Skeletal muscle tissue (tissue), 4 donors: ENCODE results near the gene ANKRD22. TPM values are rescaled to one million over a fixed set of nuclear protein-coding genes. Genes with fewer than 3 reads are reported as not detected.
A peak's percentile ranks its signal among the peaks of the same experiment; 100 is the strongest.

Experiments used
- H3K27ac ChIP-seq: one replicate; pipeline ENCODE4 v1.7.0; 2013; ENCODE audit warnings: mild to moderate bottlenecking, low read depth, low read length, inconsistent platforms
- H3K27me3 ChIP-seq, 3 donors: one replicate each; pipeline ENCODE4 v1.7.0; 2013; ENCODE audit warnings: low read length in 3 of 3; ENCODE audit not compliant: control insufficient read depth in 3 of 3, insufficient read depth in 3 of 3
- H3K36me3 ChIP-seq, 3 donors: one replicate each; pipeline ENCODE4 v1.7.0; 2013; ENCODE audit warnings: low read length in 3 of 3; ENCODE audit not compliant: control insufficient read depth in 3 of 3, insufficient read depth in 3 of 3
- H3K4me1 ChIP-seq, 3 donors: one replicate each; pipeline ENCODE4 v1.7.0; 2013; ENCODE audit warnings: low read length in 3 of 3, mild to moderate bottlenecking in 3 of 3; ENCODE audit not compliant: control insufficient read depth in 3 of 3, insufficient read depth in 3 of 3
- H3K4me3 ChIP-seq, 3 donors: one replicate each; pipeline ENCODE4 v1.7.0; 2013; ENCODE audit warnings: low read length in 3 of 3
- H3K9ac ChIP-seq, 3 donors: one replicate each; pipeline ENCODE4 v1.7.0; 2013; ENCODE audit warnings: low read length in 3 of 3, mild to moderate bottlenecking in 3 of 3, moderate library complexity in 2 of 3, low read depth in 1 of 3
- H3K9me3 ChIP-seq, 3 donors: one replicate each; pipeline ENCODE4 v1.7.0; 2013; ENCODE audit warnings: low read length in 3 of 3; ENCODE audit not compliant: control insufficient read depth in 3 of 3
- total RNA-seq: library from RNA; depleted of rRNA; stranded (reverse); fragments of >200 nt; gene quantifications from one replicate; pipeline ENCODE4 v1.2.3, GENCODE V29; 2014
- donor health status: Osteomylitis.

The ANKRD22 gene
- not detected for total RNA-seq

- no peaks in the 10 kb centered on the region for H3K9me3 ChIP-seq
- no peak within 1 kb of the TSS for H3K27ac ChIP-seq
- peaks cover 0 to 2% (median 0%) of the 10 kb centered on the region in 3 donors for H3K4me1 ChIP-seq
Measured at GRCh38 chr10:88851706-88852105, at the start of gene ANKRD22. TSS of gene ANKRD22 (minus strand) at chr10:88851844. CDS start at chr10:88851607, 237 bp downstream.

DNA sequence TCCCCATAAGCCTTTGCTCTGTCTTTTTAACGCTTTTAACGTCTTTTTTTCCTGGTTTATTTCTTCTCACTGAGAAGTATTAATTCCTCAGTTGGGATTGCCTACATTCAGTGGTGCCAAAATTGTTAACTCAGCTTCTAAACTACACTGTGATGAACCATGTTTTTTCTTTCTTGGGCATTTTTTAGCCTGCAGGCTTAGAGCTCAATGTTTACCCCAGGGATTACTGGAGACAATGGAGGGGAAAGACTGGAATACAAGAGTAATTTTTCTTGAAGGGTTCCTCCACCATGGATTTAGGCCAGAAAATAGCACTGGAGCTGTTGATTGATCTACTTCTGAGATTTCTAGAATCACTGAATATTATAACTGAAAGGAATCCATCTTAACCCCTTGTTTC, 48.2 kb upstream of the ANKRD22 start:
- Histone ChIP-seq H3K27ac (no peak overlapping the region), H3K4me1 (peaks cover 9 to 12% (median 11%) of the 10 kb centered on the region in 3 donors), H3K27me3 (no peaks in the 10 kb centered on the region), H3K36me3 (peaks cover 0 to 4% (median 0%) of the 10 kb centered on the region in 3 donors), H3K4me3 (no peak overlapping the region), H3K9me3 (no peaks in the 10 kb centered on the region), H3K9ac (no peak overlapping the region)

More at GRCh38 chr10:88851706-88852105, at the start of gene ANKRD22:
- H3K4me3 ChIP-seq: no peak within 1 kb of the TSS
- no peaks in the 10 kb centered on the region for H3K27me3 ChIP-seq
- H3K9ac ChIP-seq: no peak within 1 kb of the TSS
- H3K36me3 ChIP-seq: no peaks in the 10 kb centered on the region

DNA sequence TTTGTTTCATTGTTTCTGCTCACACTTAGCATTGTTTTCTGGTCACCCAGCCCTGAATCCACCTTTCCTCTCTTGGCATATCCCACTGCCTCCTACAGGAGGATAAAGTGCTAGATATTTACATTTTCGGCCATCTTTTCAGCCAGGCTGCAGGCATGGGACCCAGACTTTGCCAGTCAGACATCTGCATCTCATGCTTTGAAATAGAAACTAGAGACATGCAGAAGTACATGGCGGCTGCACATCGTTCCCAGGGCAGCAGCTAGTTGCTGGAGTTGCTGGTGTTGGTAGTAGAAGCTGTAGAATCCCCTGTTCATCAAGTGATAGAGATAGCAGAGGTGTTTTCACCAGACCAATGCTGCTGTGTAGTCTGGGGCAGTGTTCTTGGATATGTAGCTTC, 47.1 kb upstream of the ANKRD22 start:
- Histone ChIP-seq H3K27ac (no peak overlapping the region), H3K9me3 (no peaks in the 10 kb centered on the region), H3K4me1 (peaks cover 9 to 17% (median 12%) of the 10 kb centered on the region in 3 donors), H3K36me3 (peaks cover 0 to 4% (median 0%) of the 10 kb centered on the region in 3 donors), H3K27me3 (no peaks in the 10 kb centered on the region), H3K9ac (no peak overlapping the region), H3K4me3 (no peak overlapping the region)

DNA sequence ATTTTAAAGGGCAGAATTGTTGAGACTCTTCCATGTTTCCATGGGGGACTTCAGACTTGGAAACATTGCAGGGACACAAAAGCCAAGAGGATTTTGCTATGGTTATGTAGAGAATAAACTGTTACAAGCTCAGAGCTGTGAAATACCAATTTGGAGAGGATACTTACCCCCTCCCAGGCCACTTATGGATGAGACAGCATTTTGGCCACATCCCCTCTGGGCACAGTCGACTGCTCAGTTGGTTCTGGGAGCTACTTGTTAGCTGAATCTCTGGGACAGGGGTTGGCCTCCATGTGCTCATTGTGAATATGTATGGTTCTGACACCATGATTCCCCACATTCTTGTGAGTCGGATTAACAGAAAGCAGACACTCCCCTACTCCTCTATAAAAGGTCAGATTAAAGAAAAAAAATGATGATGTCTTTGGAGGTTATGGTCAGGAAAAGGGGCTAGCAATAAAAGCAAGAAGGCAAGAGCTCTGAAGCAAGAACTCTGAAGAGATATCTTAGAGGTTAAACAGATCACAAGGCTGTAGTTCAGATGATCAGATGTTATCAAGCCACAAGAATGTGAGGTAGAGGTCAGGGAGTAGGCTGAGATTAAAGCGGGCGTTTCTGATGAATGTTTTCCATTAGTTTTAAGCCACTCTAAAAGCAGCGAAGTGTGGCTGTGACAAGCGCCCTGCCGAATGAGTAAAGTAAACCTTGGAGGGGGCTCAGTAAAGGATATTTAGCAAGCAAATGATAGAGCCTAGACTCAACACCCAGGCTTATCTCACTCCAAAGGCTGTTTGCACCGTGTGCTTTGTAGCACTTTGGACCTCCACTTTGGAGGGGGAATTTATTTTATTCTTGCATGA, 45.6 kb upstream of the ANKRD22 start:
- Histone ChIP-seq H3K9ac (no peak overlapping the region), H3K27me3 (no peaks in the 10 kb centered on the region), H3K4me1 (peaks cover 9 to 17% (median 12%) of the 10 kb centered on the region in 3 donors), H3K4me3 (no peak overlapping the region), H3K36me3 (peaks cover 0 to 3% (median 0%) of the 10 kb centered on the region in 3 donors), H3K27ac (peak overlapping the region; percentile 70), H3K9me3 (no peaks in the 10 kb centered on the region)

- Histone ChIP-seq H3K27me3 (no peaks in the 10 kb centered on the region), H3K9me3 (no peaks in the 10 kb centered on the region), H3K36me3 (no peaks in the 10 kb centered on the region), H3K27ac (peak overlapping the region; percentile 70), H3K4me3 (no peak overlapping the region), H3K9ac (no peak overlapping the region), H3K4me1 (peaks cover 9 to 17% (median 12%) of the 10 kb centered on the region in 3 donors)
Measured at GRCh38 chr10:88896372-88896993, 44.8 kb upstream of the ANKRD22 start.

DNA sequence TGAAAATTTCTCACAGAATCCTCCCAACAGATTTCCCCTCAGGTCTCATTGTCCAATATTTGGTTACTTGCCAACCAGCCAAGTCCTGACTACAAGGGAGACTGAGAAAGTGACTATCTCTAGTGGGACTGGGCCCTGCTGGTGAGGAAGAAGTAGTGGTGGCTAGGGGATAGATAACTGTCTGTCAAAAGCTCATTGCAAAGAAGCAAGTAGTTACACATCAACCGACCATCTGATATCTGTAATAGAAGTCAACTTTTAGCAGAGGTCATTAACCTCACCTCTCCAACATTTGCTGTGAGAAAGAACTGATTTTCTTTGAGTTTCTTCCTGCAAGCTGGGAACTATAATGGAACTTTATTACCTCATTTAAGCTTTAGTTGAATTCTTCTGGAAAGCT, 43.6 kb upstream of the ANKRD22 start:
- Histone ChIP-seq H3K4me3 (no peak overlapping the region), H3K9me3 (no peaks in the 10 kb centered on the region), H3K36me3 (no peaks in the 10 kb centered on the region), H3K4me1 (peaks cover 9 to 17% (median 12%) of the 10 kb centered on the region in 3 donors), H3K27me3 (no peaks in the 10 kb centered on the region), H3K9ac (no peak overlapping the region), H3K27ac (no peak overlapping the region)

DNA sequence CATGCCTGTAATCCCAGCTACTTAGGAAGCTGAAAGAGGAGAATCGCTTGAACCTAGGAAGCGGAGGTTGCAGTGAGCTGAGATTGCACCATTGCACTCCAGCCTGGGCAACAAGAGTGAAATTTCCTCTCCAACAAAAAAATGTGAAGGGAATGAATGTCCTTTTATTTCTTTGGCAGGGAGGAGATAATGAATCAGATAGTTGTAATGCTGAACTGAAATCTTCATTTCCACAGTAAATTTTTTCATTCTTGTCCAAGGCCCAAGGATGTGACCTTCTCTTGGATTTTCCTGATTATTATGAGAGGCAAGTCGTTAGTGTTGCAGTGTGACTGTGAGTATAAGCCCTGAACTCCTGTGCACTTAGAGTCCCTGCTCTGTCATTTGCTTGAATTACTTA, 42.0 kb upstream of the ANKRD22 start:
- Histone ChIP-seq H3K4me1 (peaks cover 9 to 17% (median 12%) of the 10 kb centered on the region in 3 donors), H3K9ac (no peak overlapping the region), H3K9me3 (no peaks in the 10 kb centered on the region), H3K36me3 (no peaks in the 10 kb centered on the region), H3K27me3 (no peaks in the 10 kb centered on the region), H3K4me3 (no peak overlapping the region), H3K27ac (no peak overlapping the region)

DNA sequence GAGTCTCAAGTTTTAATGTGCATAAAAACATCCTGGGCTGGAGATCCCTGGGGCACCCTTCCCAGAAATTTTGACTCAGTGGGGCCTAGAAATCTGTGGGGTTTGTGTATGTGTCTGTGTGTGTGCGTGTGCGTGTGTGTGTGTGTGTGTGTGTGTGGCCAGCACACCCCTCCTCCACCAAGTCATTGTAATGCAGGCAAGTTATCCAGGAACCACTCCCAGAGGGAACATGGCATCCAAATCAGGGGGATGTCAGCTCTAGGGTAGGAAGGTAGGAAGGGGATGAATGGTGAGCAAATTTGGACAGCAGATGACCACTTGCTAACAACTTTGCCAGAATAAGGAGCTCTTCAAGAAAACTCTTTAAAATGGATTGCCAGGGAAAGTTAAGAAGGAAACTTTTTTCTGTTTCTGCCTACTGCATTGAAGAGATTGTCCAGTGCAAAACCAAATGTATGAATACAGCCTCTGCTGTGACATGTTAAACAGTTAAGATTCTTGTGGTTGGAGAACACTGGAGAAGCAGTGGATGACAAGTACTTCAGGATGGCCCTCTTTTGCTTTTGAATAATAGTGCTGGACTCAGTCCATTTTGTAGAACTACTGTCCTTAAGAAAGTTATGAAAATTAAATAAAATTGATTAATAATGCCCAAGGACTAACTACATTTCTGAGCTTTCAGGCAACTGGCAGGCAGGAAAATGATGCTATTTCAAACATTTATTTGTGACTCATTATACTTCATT, 40.8 kb upstream of the ANKRD22 start:
- Histone ChIP-seq H3K9ac (no peak overlapping the region), H3K36me3 (no peaks in the 10 kb centered on the region), H3K27ac (no peak overlapping the region), H3K4me3 (no peak overlapping the region), H3K27me3 (no peaks in the 10 kb centered on the region), H3K4me1 (peaks cover 9 to 14% (median 11%) of the 10 kb centered on the region in 3 donors), H3K9me3 (no peaks in the 10 kb centered on the region)

DNA sequence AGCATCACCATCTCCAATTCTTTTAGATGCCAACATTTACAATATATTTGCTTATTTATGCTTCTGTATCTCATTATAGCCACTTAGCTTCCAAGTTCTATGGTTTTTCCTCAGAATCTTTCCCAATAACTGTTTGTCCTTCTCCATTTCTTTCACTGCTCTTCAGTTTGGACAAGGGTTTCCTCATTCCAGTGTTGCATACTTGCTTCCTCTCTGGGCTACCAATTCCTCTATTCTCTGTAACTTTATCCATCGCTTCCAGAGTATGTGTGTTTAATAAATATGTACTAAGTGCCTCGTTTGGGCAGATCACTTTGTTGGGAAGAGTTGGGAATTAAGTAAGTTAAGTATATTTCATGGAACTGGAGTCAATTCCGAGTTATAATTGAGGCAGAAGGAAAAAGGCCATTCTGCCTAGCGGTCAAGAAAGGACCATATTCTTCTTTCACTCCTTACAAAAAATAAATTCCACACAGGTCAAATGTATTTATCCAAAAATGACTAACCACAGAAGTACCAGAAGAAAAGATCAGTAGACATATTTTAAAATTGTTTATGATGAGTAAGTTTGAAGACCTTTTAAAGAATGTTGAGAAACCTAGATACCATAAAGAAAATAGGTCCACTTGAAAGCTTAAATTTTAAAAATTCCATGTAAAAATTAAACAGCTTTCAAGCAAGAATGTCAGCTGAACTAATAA, 39.2 kb upstream of the ANKRD22 start:
- no peaks in the 10 kb centered on the region for H3K27me3 ChIP-seq
- H3K9me3 ChIP-seq: no peaks in the 10 kb centered on the region
- H3K9ac ChIP-seq: no peak overlapping the region
- H3K36me3 ChIP-seq: no peaks in the 10 kb centered on the region
- no peak overlapping the region for H3K27ac ChIP-seq
- peaks cover 0 to 6% (median 0%) of the 10 kb centered on the region in 3 donors for H3K4me1 ChIP-seq
- H3K4me3 ChIP-seq: no peak overlapping the region
